Neutrophil (primary cell): Measurements from ENCODE around the gene OR52I2.

Source experiments
- H3K27ac ChIP-seq: fragments of 200-600 bp; sonication (generic); 2 replicates; pipeline ENCODE4 v1.5.1; 2016; ENCODE audit warnings: mild to moderate bottlenecking, moderate library complexity
- H3K27me3 ChIP-seq: fragments of 200-600 bp; sonication (generic); 2 replicates; pipeline ENCODE4 v1.6.0; 2016; ENCODE audit warnings: mild to moderate bottlenecking
- H3K36me3 ChIP-seq: fragments of 200-600 bp; sonication (generic); 2 replicates; pipeline ENCODE4 v1.5.1; 2017
- H3K4me1 ChIP-seq, 2 experiments: fragments of 200-600 bp in 1 of 2; sonication (generic) in 1 of 2; 1 replicate in 1 of 2; 2 replicates in 1 of 2; pipeline versions ENCODE4 v1.5.1 to v1.6.1; 2013 to 2016; ENCODE audit warnings: low read depth in 1 of 2, low read length in 1 of 2, mild to moderate bottlenecking in 1 of 2, moderate library complexity in 1 of 2; ENCODE audit not compliant: control insufficient read depth in 1 of 2, insufficient read depth in 1 of 2
- H3K4me3 ChIP-seq, 2 experiments: fragments of 200-600 bp in 1 of 2; sonication (generic) in 1 of 2; 1 replicate in 1 of 2; 2 replicates in 1 of 2; pipeline ENCODE4 v1.5.1; 2013 to 2016; ENCODE audit warnings: low read depth in 1 of 2, low read length in 1 of 2, mild to moderate bottlenecking in 1 of 2, moderate library complexity in 1 of 2
- H3K9me3 ChIP-seq: fragments of 200-600 bp; sonication (generic); 2 replicates; pipeline ENCODE4 v1.5.1; 2016
- TF ChIP-seq, protein P1 (sequence below): fragments of 200-600 bp; sonication (generic); IDR thresholded peaks from 2 replicates; pipeline ENCODE4 v1.5.1; 2016; ENCODE audit warnings: antibody characterized with exemption

Gene OR52I2

DNA sequence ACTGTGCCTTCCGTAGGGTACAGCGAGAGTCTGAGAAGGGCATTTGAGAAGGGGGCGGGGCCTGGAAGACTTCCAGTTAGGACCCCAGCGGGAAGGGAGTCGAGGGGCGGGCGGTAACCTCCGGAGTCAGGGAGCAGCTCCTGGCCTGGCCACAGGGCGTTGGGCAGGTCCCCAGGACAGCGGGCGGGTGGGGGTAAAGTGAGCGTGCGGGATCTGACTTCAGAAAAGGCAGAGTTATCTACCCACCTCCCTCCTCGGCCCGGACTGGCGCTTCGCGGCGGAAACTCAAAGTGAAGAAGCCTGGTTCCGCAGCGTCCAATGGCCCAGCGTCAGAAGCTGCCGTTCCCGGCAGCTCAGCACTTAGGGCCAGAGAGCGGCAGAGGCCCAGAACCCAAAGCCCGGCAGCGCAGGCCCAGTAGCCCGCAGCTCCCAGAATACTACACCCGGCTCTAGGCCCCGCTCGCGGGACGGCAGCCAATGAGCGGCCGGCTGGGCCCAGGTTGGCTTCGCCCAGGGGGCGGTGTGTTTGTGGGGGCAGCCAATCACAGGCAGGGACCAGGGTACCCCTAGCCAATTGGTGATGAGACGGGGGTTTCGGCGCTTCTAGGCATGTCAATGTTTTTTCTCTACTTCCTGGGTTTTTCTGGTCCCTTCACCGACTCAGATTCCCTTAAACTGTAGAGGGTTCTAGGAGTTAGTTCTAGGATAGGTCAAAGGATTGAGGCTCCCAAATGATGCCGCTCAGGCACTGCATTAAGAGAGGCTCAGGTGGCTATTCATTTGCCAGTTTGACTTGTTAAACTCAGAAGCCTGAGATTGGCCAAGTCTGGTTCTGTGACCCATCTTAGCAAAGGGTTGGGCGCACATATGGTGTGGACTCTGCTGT lies 26.5 kb downstream of the OR52I2 start, which contains the start of gene TRIM68:
Gene TRIM68, minus strand, starts transcription at position 451 of the 886 bp plus-strand sequence. CDS start 2,727 bp downstream, outside the sequence.
- Histone ChIP-seq H3K4me3 (peak within 1 kb of the TSS; percentile 61 to 82), H3K4me1 (peaks cover 15 to 31% of the 10 kb centered on the region in 2 experiments), H3K27me3 (no peaks in the 10 kb centered on the region), H3K9me3 (no peaks in the 10 kb centered on the region), H3K36me3 (peaks cover 7% of the 10 kb centered on the region), H3K27ac (peak within 1 kb of the TSS; percentile 78)
- TF ChIP-seq, protein P1, sequence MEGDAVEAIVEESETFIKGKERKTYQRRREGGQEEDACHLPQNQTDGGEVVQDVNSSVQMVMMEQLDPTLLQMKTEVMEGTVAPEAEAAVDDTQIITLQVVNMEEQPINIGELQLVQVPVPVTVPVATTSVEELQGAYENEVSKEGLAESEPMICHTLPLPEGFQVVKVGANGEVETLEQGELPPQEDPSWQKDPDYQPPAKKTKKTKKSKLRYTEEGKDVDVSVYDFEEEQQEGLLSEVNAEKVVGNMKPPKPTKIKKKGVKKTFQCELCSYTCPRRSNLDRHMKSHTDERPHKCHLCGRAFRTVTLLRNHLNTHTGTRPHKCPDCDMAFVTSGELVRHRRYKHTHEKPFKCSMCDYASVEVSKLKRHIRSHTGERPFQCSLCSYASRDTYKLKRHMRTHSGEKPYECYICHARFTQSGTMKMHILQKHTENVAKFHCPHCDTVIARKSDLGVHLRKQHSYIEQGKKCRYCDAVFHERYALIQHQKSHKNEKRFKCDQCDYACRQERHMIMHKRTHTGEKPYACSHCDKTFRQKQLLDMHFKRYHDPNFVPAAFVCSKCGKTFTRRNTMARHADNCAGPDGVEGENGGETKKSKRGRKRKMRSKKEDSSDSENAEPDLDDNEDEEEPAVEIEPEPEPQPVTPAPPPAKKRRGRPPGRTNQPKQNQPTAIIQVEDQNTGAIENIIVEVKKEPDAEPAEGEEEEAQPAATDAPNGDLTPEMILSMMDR: peak; percentile 2

DNA sequence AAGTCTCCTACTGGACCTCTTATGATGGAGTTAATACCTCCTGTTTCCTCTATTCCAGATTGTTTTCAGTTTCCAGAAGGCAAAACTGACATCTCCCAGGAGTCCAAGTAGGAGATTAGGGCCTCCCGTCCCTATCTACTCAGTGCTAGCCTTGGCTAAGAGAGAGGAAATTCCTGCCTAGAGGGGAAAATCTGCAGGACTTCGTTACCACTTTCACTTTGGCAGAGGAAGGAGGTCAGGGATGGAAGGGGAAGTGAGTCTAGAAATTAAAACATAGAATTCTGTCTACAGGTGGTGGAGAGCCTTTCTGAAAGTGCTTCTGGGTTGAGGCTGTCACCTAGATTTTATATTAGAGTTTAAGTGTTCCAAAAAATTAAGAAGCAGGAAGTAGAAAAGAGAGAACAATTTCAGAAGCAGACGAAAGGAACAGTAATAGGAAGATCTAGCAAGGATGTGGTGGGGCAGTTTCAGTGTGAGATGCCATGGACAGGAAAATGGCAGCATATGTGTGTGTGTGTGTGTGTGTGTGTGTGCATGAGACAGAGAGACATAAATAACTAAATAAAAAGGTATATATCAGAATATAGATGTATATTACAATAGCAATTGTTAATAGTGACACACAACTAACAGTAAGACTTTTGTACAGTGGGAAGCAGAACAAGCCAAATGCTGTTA lies 28.9 kb downstream of the OR52I2 start:
- H3K4me1 ChIP-seq: peaks cover 15 to 31% of the 10 kb centered on the region in 2 experiments
- H3K36me3 ChIP-seq: no peaks in the 10 kb centered on the region
- peak overlapping the region in 1 of 2 experiments; percentile 0 for H3K4me3 ChIP-seq
- no peaks in the 10 kb centered on the region for H3K9me3 ChIP-seq
- TF ChIP-seq, protein P1: no peak
- H3K27ac ChIP-seq: peak overlapping the region; percentile 35
- H3K27me3 ChIP-seq: peaks cover 4% of the 10 kb centered on the region

DNA sequence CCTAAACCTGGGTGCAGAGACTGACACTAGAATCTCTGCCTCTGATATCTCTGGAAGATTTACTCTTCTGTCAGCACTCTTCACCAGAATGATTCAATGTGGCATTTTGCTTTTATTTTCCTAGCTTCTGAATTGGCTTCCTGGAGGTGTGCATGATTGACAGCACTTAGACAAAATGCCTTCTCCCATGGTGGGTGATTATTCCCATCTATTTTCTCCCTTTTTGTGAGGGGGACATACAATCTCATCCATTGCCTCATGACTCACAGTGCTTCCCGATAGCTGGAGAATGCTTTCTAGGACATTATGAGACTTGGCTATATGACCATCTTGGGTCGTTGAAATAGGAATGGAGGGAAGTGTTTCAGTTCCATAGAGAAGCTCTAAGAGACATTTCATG lies 30.4 kb downstream of the OR52I2 start:
- Histone ChIP-seq H3K4me3 (no peak overlapping the region), H3K27ac (no peak overlapping the region), H3K36me3 (no peaks in the 10 kb centered on the region), H3K9me3 (no peaks in the 10 kb centered on the region), H3K4me1 (peaks cover 12 to 26% of the 10 kb centered on the region in 2 experiments), H3K27me3 (peaks cover 4% of the 10 kb centered on the region)
- TF ChIP-seq, protein P1: no peak

DNA sequence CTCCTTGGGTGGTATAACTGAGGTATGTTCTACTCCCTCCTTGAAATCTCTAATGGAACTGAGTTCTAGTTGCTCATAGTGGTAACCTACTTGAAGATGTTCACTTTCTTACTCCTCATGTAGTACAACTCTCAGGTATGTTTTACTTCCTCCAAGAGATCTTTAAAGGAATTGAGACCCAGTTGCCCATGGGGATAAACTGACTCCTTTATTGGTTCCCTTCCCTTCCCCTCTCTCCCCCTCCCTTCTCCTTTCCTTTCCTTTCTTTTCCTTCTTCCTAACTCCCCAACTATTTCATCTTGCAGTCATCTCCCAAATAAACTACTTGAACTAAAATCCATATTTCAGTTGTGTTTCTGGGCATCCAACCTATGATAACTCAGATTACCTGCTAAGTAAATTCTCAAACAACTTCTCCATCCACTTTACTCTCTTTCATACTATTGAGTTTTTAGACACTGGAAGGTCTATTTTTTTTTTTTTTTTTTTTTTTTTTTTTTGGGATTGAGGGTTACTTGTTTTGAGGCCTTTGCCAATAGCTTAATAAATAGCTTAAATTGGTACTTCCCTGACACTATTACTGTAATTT lies 34.4 kb downstream of the OR52I2 start:
- H3K4me3 ChIP-seq: no peak overlapping the region
- H3K27ac ChIP-seq: no peak overlapping the region
- TF ChIP-seq, protein P1: no peak
- H3K27me3 ChIP-seq: peaks cover 12% of the 10 kb centered on the region
- H3K9me3 ChIP-seq: no peaks in the 10 kb centered on the region
- no peaks in the 10 kb centered on the region for H3K4me1 ChIP-seq
- H3K36me3 ChIP-seq: no peaks in the 10 kb centered on the region

DNA sequence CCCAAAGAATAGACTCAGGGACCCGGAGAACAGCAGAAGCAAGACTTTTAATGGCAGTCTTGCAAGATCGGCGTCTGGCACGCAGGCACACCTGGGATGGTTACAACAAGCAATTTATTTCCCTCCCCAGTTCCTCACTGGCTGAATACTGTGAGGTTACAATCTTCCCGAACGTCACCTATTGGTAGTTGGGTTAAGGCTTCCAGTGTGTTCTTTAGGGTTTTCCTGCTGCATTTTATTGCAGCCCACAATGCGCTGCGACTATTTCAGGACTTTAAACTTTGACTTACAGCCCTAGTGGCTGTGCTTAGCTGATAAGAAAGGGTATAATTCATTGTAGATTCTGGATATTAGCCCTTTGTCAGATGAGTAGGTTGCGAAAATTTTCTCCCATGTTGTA lies 38.0 kb downstream of the OR52I2 start:
- Histone ChIP-seq H3K9me3 (no peaks in the 10 kb centered on the region), H3K27ac (no peak overlapping the region), H3K36me3 (no peaks in the 10 kb centered on the region), H3K27me3 (peaks cover 16% of the 10 kb centered on the region), H3K4me3 (no peak overlapping the region), H3K4me1 (no peaks in the 10 kb centered on the region)
- TF ChIP-seq, protein P1: no peak
